Raji (cell line): Measurements from ENCODE around the gene SPR.

Experiments used
- POLR2A ChIP-seq: IDR thresholded peaks from 2 replicates; pipeline ENCODE4 v1.6.1; 2011; ENCODE audit warnings: low read depth, low read length, control low read depth; ENCODE audit not compliant: insufficient read depth

SPR gene

GRCh38 chr2:72883356-72883962 lies 3.7 kb upstream of the SPR start:
- no peak for TF ChIP-seq POLR2A

GRCh38 chr2:72886505-72887031 lies 640 bp upstream of the SPR start:
- no peak for TF ChIP-seq POLR2A

- TF ChIP-seq POLR2A: no peak
Measured at GRCh38 chr2:72887740-72888437, 681 bp downstream of the SPR start.

GRCh38 chr2:72888438-72889202 lies 1.4 kb downstream of the SPR start:
- TF ChIP-seq POLR2A: no peak

GRCh38 chr2:72889991-72890390 lies 2.8 kb downstream of the SPR start:
- no peak for TF ChIP-seq POLR2A

- no peak for TF ChIP-seq POLR2A
Measured at GRCh38 chr2:72891091-72891818, 4.0 kb downstream of the SPR start.

GRCh38 chr2:72892506-72893173 lies 5.4 kb downstream of the SPR start:
- TF ChIP-seq POLR2A: no peak

- TF ChIP-seq POLR2A: no peak
Measured at GRCh38 chr2:72893594-72894319, 6.5 kb downstream of the SPR start.

- TF ChIP-seq POLR2A: no peak
Measured at GRCh38 chr2:72894514-72894913, 7.3 kb downstream of the SPR start.

GRCh38 chr2:72895154-72895553 lies 7.9 kb downstream of the SPR start:
- TF ChIP-seq POLR2A: no peak

GRCh38 chr2:72895759-72896281 lies 8.6 kb downstream of the SPR start:
- TF ChIP-seq POLR2A: no peak

- TF ChIP-seq POLR2A: no peak
Measured at GRCh38 chr2:72896446-72896845, 9.2 kb downstream of the SPR start.

- TF ChIP-seq POLR2A: no peak
Measured at GRCh38 chr2:72897785-72898584, 10.8 kb downstream of the SPR start.
